ENCODE measurements around the gene ARSA.

Gene ARSA

GRCh38 chr22:50607659-50608020 is 20.3 kb downstream of the ARSA start:
- no peaks in the 10 kb centered on the region for H3K9me3 ChIP-seq (ENCODE audit: insufficient read depth, low read length)
- H3K4me3 ChIP-seq (ENCODE audit: insufficient read length, low read depth) = no peak overlapping the region
- peaks cover 17% of the 10 kb centered on the region for H3K36me3 ChIP-seq (ENCODE audit: insufficient read depth, insufficient read length, low read length)
- no peaks in the 10 kb centered on the region for H3K27me3 ChIP-seq (ENCODE audit: insufficient read depth, insufficient read length)
- DNase-seq (ENCODE audit: low read depth, low spot score) = no peak
- peaks cover 7% of the 10 kb centered on the region for H3K4me1 ChIP-seq (ENCODE audit: insufficient read depth, insufficient read length)
- no peak for TF ChIP-seq ZNF274 (IDR thresholded peaks at IDR 0.05; ENCODE audit: low read depth, low read length)
- H3K9ac ChIP-seq (ENCODE audit: insufficient read length, low read depth) = no peak overlapping the region

GRCh38 chr22:50606946-50607658 is 20.9 kb downstream of the ARSA start:
- peaks cover 3% of the 10 kb centered on the region for H3K4me1 ChIP-seq (ENCODE audit: insufficient read depth, insufficient read length)
- H3K36me3 ChIP-seq (ENCODE audit: insufficient read depth, insufficient read length, low read length) = peaks cover 17% of the 10 kb centered on the region
- no peaks in the 10 kb centered on the region for H3K27me3 ChIP-seq (ENCODE audit: insufficient read depth, insufficient read length)
- H3K9ac ChIP-seq (ENCODE audit: insufficient read length, low read depth) = no peak overlapping the region
- H3K4me3 ChIP-seq (ENCODE audit: insufficient read length, low read depth) = no peak overlapping the region
- DNase-seq (ENCODE audit: low read depth, low spot score) = no peak
- TF ChIP-seq SUZ12 (IDR thresholded peaks at IDR 0.05; ENCODE audit: extremely low read depth, insufficient read depth, insufficient read length) (no peak), ZNF274 (IDR thresholded peaks at IDR 0.05; ENCODE audit: low read depth, low read length) (no peak), YY1 (IDR thresholded peaks at IDR 0.05; ENCODE audit: insufficient read depth, insufficient read length) (no peak)
- H3K9me3 ChIP-seq (ENCODE audit: insufficient read depth, low read length) = no peaks in the 10 kb centered on the region

GRCh38 chr22:50606165-50606945 is 21.6 kb downstream of the ARSA start:
- no peak overlapping the region for H3K4me3 ChIP-seq (ENCODE audit: insufficient read length, low read depth)
- no peak for DNase-seq (ENCODE audit: low read depth, low spot score)
- H3K9me3 ChIP-seq (ENCODE audit: insufficient read depth, low read length) = no peaks in the 10 kb centered on the region
- no peak overlapping the region for H3K9ac ChIP-seq (ENCODE audit: insufficient read length, low read depth)
- H3K36me3 ChIP-seq (ENCODE audit: insufficient read depth, insufficient read length, low read length) = peaks cover 17% of the 10 kb centered on the region
- H3K4me1 ChIP-seq (ENCODE audit: insufficient read depth, insufficient read length) = peaks cover 6% of the 10 kb centered on the region
- H3K27me3 ChIP-seq (ENCODE audit: insufficient read depth, insufficient read length) = no peaks in the 10 kb centered on the region
- TF ChIP-seq ZNF274 (IDR thresholded peaks at IDR 0.05; ENCODE audit: low read depth, low read length) (no peak), SUZ12 (IDR thresholded peaks at IDR 0.05; ENCODE audit: extremely low read depth, insufficient read depth, insufficient read length) (no peak), YY1 (IDR thresholded peaks at IDR 0.05; ENCODE audit: insufficient read depth, insufficient read length) (no peak)

- Histone ChIP-seq H3K27me3 (ENCODE audit: insufficient read depth, insufficient read length) (no peaks in the 10 kb centered on the region), H3K36me3 (ENCODE audit: insufficient read depth, insufficient read length, low read length) (peaks cover 17% of the 10 kb centered on the region), H3K4me1 (ENCODE audit: insufficient read depth, insufficient read length) (peaks cover 6% of the 10 kb centered on the region), H3K9ac (ENCODE audit: insufficient read length, low read depth) (no peak overlapping the region), H3K4me3 (ENCODE audit: insufficient read length, low read depth) (no peak overlapping the region), H3K9me3 (ENCODE audit: insufficient read depth, low read length) (no peaks in the 10 kb centered on the region)
- TF ChIP-seq SUZ12 (IDR thresholded peaks at IDR 0.05; ENCODE audit: extremely low read depth, insufficient read depth, insufficient read length) (no peak), ZNF274 (IDR thresholded peaks at IDR 0.05; ENCODE audit: low read depth, low read length) (no peak), YY1 (IDR thresholded peaks at IDR 0.05; ENCODE audit: insufficient read depth, insufficient read length) (no peak)
- DNase-seq (ENCODE audit: low read depth, low spot score) = no peak
Measured at GRCh38 chr22:50605613-50606074, 22.3 kb downstream of the ARSA start.

GRCh38 chr22:50605002-50605612 is 22.8 kb downstream of the ARSA start:
- DNase-seq (ENCODE audit: low read depth, low spot score) = no peak
- no peaks in the 10 kb centered on the region for H3K9me3 ChIP-seq (ENCODE audit: insufficient read depth, low read length)
- H3K4me3 ChIP-seq (ENCODE audit: insufficient read length, low read depth) = no peak overlapping the region
- no peaks in the 10 kb centered on the region for H3K27me3 ChIP-seq (ENCODE audit: insufficient read depth, insufficient read length)
- peaks cover 17% of the 10 kb centered on the region for H3K36me3 ChIP-seq (ENCODE audit: insufficient read depth, insufficient read length, low read length)
- TF ChIP-seq SUZ12 (IDR thresholded peaks at IDR 0.05; ENCODE audit: extremely low read depth, insufficient read depth, insufficient read length) = no peak
- TF ChIP-seq YY1 (IDR thresholded peaks at IDR 0.05; ENCODE audit: insufficient read depth, insufficient read length) = no peak
- peaks cover 6% of the 10 kb centered on the region for H3K4me1 ChIP-seq (ENCODE audit: insufficient read depth, insufficient read length)
- no peak overlapping the region for H3K9ac ChIP-seq (ENCODE audit: insufficient read length, low read depth)

GRCh38 chr22:50604256-50605001 is 23.5 kb downstream of the ARSA start:
- no peak overlapping the region for H3K4me3 ChIP-seq (ENCODE audit: insufficient read length, low read depth)
- peaks cover 17% of the 10 kb centered on the region for H3K36me3 ChIP-seq (ENCODE audit: insufficient read depth, insufficient read length, low read length)
- H3K9ac ChIP-seq (ENCODE audit: insufficient read length, low read depth) = no peak overlapping the region
- no peak for DNase-seq (ENCODE audit: low read depth, low spot score)
- TF ChIP-seq YY1 (IDR thresholded peaks at IDR 0.05; ENCODE audit: insufficient read depth, insufficient read length) (no peak), ZNF274 (IDR thresholded peaks at IDR 0.05; ENCODE audit: low read depth, low read length) (no peak), SUZ12 (IDR thresholded peaks at IDR 0.05; ENCODE audit: extremely low read depth, insufficient read depth, insufficient read length) (no peak)
- H3K27me3 ChIP-seq (ENCODE audit: insufficient read depth, insufficient read length) = no peaks in the 10 kb centered on the region
- peaks cover 3% of the 10 kb centered on the region for H3K4me1 ChIP-seq (ENCODE audit: insufficient read depth, insufficient read length)
- H3K9me3 ChIP-seq (ENCODE audit: insufficient read depth, low read length) = no peaks in the 10 kb centered on the region
